Neural progenitor cell (in vitro differentiated cells): ENCODE data around the gene SAXO2.
"Not testable (repeated sequence)": the region's sequence is repeated elsewhere in the genome, so short reads cannot be mapped to it uniquely, and the experiment has no call there.

Source experiments
- EZH2 ChIP-seq: fragments of 200-600 bp; sonication (generic); IDR thresholded peaks from 2 replicates; pipeline ENCODE4 v1.6.1; 2017; ENCODE audit warnings: antibody characterized with exemption, mild to moderate bottlenecking, moderate library complexity
- TF ChIP-seq, protein P1 (sequence below): fragments of 200-600 bp; sonication (generic); IDR thresholded peaks from 2 replicates; pipeline ENCODE4 v1.5.1; 2017; ENCODE audit warnings: antibody characterized with exemption, mild to moderate bottlenecking

DNA sequence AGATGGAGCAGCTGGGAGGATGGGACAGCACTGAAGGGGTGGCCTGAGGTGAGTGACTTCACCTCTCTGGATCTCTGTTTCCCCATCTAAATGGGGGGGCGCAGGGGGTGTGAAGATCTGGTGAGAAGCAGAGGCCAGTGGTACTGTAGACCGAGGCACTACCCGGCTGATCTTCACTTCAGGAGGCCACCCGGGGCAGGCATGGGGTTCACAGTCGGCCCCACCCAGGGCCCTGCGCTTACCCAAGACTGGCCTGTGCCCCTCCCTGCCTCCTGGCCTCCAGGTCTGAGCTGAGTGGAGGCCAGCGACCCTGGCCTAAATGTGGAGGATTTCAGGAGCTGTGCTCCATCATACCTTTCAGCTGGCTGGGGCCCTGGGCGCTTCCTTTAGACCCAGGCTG is 55.7 kb downstream of the SAXO2 start:
- TF ChIP-seq, protein P1, sequence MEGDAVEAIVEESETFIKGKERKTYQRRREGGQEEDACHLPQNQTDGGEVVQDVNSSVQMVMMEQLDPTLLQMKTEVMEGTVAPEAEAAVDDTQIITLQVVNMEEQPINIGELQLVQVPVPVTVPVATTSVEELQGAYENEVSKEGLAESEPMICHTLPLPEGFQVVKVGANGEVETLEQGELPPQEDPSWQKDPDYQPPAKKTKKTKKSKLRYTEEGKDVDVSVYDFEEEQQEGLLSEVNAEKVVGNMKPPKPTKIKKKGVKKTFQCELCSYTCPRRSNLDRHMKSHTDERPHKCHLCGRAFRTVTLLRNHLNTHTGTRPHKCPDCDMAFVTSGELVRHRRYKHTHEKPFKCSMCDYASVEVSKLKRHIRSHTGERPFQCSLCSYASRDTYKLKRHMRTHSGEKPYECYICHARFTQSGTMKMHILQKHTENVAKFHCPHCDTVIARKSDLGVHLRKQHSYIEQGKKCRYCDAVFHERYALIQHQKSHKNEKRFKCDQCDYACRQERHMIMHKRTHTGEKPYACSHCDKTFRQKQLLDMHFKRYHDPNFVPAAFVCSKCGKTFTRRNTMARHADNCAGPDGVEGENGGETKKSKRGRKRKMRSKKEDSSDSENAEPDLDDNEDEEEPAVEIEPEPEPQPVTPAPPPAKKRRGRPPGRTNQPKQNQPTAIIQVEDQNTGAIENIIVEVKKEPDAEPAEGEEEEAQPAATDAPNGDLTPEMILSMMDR: not testable (repeated sequence)
- TF ChIP-seq EZH2: not testable (repeated sequence)
